ENCODE results near the gene ATF1. TPM values are rescaled to one million over a fixed set of nuclear protein-coding genes. Genes with fewer than 3 reads are reported as not detected.

Gene ATF1
- total and polyA plus RNA-seq, 12 donors = 6.7 to 58.3 (median 37.7) TPM

- Histone ChIP-seq H3K4me3 (no peak overlapping the region), H3K4me1 (replicated peaks in 1 of 2) (no peaks in the 10 kb centered on the region), H3K36me3 (replicated peaks in 1 of 2) (peaks cover 0 to 72% of the 10 kb centered on the region in 2 donors), H3K27ac (no peak overlapping the region), H3K27me3 (no peaks in the 10 kb centered on the region), H3K9me3 (replicated peaks in 1 of 3) (no peaks in the 10 kb centered on the region)
- DNase-seq = no peak
- WGBS, 4 donors = 95 to 98% (median 98%) methylated on average over 7 of the region's 7 CpGs
- intact Hi-C loops (cut with DNase I) = no loop called here
- TF ChIP-seq CTCF (IDR thresholded peaks at IDR 0.05) = no peak
These were observed 21.1 kb upstream of the ATF1 start for GRCh38 chr12:50742776-50743175.

- Histone ChIP-seq H3K27ac (no peak overlapping the region), H3K36me3 (replicated peaks in 1 of 2) (peaks cover 0 to 41% of the 10 kb centered on the region in 2 donors), H3K27me3 (no peaks in the 10 kb centered on the region), H3K9me3 (replicated peaks in 1 of 3) (no peaks in the 10 kb centered on the region), H3K4me1 (replicated peaks in 1 of 2) (no peaks in the 10 kb centered on the region), H3K4me3 (no peak overlapping the region)
- no peak for TF ChIP-seq POLR2A (IDR thresholded peaks at IDR 0.05)
- TF ChIP-seq CTCF (IDR thresholded peaks at IDR 0.05) = no peak
- no peak for DNase-seq
- intact Hi-C loops (cut with DNase I) = no loop called here
- WGBS, 4 donors = 79 to 85% (median 82%) methylated on average over 4 of the region's 4 CpGs
These were observed 18.0 kb upstream of the ATF1 start for GRCh38 chr12:50745861-50746260.

GRCh38 chr12:50746431-50746830 is 17.5 kb upstream of the ATF1 start:
- intact Hi-C loops (cut with DNase I) = no loop called here
- no peak for DNase-seq
- H3K36me3 ChIP-seq (replicated peaks in 1 of 2) = peaks cover 0 to 36% of the 10 kb centered on the region in 2 donors
- no peaks in the 10 kb centered on the region for H3K9me3 ChIP-seq (replicated peaks in 1 of 3)
- 90 to 95% (median 93%) methylated on average over 3 of the region's 3 CpGs for WGBS, 4 donors
- H3K4me3 ChIP-seq = no peak overlapping the region
- no peak for TF ChIP-seq CTCF (IDR thresholded peaks at IDR 0.05)
- no peaks in the 10 kb centered on the region for H3K27me3 ChIP-seq
- no peak overlapping the region for H3K27ac ChIP-seq
- H3K4me1 ChIP-seq (replicated peaks in 1 of 2) = no peaks in the 10 kb centered on the region

GRCh38 chr12:50747817-50748216 is 16.1 kb upstream of the ATF1 start:
- 64 to 97% (median 91%) methylated on average over 1 of the region's 1 CpG for WGBS, 4 donors
- Histone ChIP-seq H3K27ac (no peak overlapping the region), H3K36me3 (replicated peaks in 1 of 2) (peaks cover 0 to 22% of the 10 kb centered on the region in 2 donors)

More at GRCh38 chr12:50747817-50748216, 16.1 kb upstream of the ATF1 start:
- no peak overlapping the region for H3K4me3 ChIP-seq
- H3K4me1 ChIP-seq (replicated peaks in 1 of 2) = no peaks in the 10 kb centered on the region
- intact Hi-C loops (cut with DNase I) = no loop called here
- TF ChIP-seq POLR2A (IDR thresholded peaks at IDR 0.05) (no peak), CTCF (IDR thresholded peaks at IDR 0.05) (no peak)
- no peak for DNase-seq
- no peaks in the 10 kb centered on the region for H3K27me3 ChIP-seq
- H3K9me3 ChIP-seq (replicated peaks in 1 of 3) = no peaks in the 10 kb centered on the region

All from adrenal gland (tissue), 12 donors.